Stimulated activated CD8-positive, alpha-beta memory T cell treated with anti-CD3 and anti-CD28 coated beads, Interleukin-7, amount 100 ng/mL, for 4 hours (primary cell): ENCODE data around the gene HERC2.
"Not testable (repeated sequence)": the region's sequence is repeated elsewhere in the genome, so short reads cannot be mapped to it uniquely, and the experiment has no call there.

ENCODE experiments used
- DNase-seq, 2 donors: peaks; one replicate each; pipeline ENCODE4 v3.0.0-alpha.2; 2020; ENCODE audit warnings: low read depth in 2 of 2

HERC2 gene

DNA sequence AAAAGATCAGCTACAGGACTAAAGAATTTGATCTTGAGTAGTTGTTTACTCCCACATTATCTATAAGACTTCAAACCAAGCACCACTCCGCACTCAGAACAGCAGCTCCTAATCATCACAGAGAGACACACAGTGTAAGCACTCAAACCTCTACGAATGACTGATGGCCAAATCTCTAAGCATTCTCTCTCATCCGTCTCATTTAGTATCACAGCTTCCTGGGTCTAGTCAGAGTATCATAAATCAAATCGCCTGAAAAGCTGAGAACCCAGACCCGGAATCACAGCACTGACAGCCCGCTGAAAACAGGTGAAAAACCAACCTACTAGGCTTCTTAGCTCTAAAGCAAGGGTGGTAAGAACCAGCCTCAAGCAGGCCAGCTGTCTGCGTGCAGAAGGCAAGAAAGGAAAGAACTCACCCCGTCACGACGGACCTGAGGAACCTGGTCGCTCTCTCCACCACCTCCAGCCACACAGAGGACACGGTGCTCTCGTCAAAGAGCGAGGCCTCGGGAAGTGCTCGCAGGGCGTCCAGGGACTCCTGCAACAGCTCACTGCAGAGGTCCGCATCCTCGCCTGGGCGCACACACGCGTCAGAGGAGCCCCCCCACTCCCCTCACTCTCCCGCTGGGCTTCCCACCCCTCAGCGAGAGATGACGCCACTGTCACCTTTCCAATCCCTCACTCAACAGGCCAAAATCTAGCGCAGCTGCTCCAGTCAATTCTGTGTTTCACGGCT lies 47.9 kb downstream of the HERC2 start:
- no peak for DNase-seq

DNA sequence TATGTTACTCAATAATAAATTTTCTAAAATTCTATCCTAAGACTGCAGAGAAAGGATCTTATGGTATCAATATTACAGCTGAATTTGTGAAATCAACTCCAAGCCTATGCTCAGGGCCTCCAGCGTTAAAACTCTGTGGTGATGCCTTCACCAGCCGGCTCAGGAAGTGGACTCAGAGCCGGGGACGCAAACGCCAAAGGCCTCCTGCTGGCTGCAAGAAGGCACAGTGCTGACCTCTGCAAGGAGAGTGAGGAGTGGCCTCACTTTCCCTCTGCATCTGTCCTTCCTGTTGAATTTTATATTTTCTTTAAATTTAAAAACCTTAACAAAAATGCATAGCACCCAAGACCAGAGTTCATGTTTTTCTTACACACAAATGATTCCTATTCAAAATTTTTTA lies 48.5 kb downstream of the HERC2 start:
- no peak for DNase-seq

DNA sequence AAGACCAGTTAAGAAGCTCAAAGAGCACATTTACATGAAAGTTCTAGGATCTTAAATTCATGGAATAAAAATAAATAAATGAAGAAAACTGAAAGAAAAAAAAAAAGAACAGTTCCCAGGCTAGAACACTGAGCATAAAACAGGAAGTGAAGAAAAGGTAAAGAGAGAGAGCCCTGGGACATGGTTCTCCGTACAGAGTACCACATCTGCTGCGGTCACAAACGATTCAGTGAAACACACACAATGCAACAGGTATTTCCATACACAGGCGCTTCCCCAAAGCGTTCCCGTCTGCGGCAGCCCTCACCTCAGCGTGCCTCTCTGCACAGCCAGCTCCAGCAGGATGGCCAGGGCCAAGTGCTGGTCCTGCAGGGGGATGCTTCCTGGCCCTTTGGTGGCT lies 49.4 kb downstream of the HERC2 start:
- DNase-seq = no peak

DNA sequence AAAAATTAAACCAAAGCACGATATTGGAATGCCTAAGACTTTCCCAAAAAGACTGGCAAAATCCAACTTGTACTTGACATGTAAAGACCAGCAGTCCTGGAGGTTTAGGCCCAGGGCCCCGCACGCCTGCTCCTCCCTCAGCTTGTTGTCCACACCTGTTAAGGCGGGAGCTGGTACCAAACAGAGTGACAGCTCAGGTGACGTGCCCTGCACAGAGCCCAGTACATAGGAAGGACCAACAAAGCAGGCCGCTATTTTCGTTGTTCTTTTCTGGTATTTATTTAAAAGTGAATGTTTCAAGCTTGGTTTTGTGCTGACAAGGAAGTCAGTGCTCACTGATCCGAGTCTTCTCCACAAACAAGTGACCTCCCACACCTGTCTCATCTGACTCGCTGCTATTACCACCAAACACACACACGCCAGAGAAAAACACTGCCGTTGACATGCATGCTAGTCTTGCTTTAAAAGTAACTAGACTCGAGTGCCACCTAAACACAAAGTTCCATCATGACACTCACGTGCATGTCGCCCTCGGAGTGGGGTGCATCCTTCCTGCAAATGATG lies 50.2 kb downstream of the HERC2 start:
- no peak for DNase-seq

DNA sequence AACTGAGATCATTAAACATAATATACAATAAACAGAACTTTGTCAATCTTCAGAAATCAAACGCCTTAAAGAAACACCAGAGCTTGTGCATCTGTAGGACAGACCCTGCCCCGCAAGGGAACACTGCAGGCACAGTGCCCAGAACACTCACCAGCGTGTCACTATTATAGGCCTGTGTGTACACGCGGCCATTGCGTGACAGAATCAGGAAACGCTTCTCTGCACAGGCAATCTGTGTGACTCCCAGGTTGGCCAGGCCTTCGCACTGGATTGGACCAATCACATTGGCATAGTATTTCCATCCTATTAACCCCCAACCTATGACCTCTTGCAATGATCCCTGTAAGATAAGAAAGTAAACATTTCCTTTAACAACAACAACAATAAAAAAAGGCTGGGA lies 52.9 kb downstream of the HERC2 start:
- DNase-seq = no peak

DNA sequence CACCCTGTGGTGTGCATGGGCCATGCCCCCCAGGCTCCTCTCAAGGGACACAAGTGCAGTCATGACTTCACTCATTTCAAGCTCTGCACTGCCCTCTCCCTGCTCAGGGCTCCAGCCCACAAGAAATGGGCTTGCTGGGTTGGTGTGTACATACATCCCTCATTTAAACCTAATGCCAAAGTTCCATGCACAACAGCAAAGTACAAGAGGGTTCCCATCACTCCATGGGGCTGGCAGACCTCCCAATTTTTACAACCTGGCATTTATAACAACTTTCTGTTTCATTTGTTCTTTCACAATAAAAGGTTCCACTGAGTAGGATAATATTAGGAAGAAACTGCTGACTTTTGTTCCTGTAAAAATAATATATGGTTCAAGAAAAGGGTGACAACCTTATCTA lies 54.3 kb downstream of the HERC2 start:
- DNase-seq = no peak

DNA sequence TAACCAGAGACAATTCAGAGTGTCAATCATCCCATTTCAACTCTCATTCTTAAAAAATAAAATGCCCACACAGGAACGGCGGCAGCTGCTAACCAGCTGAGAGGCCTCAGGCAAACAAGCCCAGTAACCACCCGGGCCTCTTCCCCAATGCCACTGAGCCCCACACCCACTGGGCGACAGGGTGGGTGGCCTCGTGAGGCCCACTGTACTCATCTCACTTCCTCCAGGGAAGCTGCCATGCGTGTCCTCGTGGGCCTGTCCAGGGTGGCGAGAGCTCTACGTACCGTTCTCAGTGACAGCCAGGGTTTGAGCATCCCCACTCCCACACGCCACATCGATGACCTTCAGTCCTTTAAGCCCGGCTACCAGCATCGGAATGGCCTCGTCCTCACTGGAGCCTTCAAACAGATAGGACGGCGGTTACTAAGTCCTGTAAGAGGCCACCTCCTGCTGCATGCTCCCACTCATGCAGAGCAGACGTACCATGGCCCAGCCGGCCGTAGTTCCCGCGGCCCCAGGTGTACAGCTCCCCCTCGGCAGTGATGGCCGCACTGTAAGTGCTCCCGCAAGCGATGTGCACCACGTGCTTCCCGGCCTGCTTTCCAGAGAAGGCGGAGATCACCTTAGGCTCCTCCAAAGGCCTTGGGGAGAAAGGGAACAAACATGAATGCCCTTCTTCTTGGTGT lies 56.5 kb downstream of the HERC2 start:
- no peak for DNase-seq

DNA sequence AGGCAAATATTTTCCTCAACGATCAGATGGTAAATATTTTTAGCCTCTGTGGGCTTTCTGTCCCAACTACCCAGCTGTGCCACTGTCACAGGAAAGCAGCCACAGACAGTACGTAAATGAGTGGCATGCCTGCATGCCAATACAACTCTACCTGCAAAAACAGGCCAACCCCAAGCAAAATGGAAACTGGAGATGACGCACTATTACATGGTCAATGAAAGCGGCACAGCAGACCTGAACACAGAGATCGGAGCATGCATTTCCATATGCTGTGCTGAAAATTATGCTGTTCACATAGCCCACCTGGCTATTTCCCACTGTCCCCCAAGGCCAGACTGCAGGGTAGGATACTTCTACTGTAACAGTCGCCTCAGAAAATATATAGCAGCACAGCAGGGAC lies 57.8 kb downstream of the HERC2 start:
- DNase-seq = no peak

DNA sequence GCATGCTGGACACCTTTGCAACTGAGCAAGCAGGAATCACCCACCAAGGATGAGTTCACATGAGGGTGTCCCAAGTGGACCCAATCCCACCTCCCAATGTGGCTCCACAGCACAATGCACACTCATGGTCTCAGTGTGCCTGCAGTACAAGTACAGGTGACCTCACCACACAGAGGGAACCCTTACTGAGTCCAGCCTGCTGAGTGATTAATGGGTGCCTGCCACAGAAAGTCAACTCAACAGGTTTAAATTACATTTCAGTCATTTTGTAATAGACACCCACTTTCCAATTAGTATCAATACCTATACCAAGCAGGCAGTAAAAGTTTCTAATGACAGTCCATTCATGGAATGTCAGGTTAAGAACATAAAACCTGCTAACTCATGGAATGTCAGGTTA lies 59.5 kb downstream of the HERC2 start:
- no peak for DNase-seq

DNA sequence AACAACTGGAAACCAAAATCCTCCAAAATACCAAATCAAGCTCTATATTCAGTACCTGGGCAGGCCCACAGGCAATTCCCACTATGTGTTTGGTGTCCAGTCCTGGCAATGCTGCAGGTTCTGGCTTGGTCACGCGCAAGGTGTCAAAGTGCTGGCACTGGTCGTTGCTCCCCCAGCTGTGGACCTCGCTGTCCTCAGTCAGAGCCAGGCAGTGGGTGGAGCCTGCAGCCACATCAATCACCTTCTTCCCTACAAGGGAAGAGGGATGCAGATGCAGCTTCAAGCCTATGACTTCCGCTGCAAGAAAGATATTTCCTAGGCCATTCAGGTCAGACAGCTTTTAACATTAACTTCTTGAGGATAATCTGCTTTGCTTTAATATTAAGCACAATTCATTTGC lies 61.3 kb downstream of the HERC2 start:
- no peak for DNase-seq

DNA sequence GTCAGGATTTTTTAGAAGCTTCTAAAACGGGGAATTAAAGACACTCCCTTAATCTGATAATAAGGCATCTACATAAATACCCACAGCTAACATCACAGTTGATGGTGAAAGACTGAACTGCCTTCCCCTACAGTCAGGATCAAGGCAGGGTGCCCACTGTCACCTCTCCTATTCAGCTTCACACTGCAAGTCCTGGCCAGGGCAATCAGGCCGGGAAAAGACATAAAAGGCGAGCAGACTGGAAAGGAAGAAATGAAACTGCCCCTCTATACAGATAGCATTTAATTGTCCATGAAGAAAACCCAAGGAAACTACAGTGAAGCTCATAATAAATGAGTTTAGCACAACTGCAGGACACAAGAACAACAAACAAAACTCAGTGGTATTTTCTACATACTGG lies 61.7 kb downstream of the HERC2 start:
- no peak for DNase-seq

DNA sequence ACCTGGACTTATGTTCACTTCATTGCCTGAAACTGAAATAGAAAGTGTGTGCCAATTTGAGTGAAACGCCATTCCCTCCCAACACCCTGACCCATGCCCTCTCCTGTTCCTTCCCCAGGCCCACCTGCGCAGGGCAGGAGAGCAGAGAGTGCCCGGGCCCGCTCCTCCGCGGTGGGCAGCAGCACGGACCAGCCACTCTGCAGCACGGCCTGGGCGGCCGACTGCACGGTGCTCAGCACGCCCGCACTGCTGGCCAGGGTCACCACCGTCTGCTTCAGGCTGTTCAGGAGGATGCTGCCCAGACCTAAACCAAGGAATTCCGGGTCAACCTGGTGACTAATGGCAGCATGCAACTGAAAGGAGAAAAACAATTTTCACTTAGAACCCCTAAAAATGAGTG lies 66.0 kb downstream of the HERC2 start:
- DNase-seq = no peak

DNA sequence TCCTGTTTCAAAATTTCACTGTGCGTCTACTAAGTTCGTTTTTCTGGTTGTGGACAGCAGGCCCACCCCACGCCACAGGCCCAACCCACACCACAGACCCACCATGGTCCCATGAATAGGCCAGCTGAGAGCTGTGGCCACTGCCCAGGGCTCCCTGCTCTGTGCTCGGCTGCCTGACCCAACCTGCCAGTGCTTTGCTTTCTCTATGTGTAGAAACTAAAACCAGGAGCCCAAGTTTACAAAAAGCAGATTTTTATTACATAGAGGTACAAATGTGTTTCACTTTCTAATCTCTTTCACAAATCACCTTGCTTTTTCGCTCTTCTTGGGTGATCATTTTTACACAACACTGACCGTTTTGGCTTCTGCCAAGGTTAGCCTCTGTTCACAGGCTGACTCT lies 69.1 kb downstream of the HERC2 start:
- DNase-seq = no peak

DNA sequence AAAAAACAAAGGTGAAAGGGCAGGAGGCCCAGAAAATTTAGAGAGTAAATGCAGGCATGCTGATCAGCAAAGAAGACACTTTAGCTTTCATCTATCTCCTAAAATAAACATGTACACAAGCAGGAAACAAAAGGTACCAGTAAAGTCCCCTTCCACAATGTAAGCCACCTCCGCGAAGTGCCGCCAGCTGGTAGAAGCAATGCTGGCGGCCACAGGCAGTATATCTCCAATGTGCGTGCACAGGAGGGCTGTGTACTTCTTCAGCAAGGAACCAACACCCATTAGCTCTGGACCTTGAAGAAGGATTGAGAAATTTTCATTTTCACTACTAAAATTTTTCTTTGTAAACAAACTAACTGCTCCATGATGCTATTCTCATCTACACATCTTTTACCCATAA lies 75.4 kb downstream of the HERC2 start:
- DNase-seq = no peak

DNA sequence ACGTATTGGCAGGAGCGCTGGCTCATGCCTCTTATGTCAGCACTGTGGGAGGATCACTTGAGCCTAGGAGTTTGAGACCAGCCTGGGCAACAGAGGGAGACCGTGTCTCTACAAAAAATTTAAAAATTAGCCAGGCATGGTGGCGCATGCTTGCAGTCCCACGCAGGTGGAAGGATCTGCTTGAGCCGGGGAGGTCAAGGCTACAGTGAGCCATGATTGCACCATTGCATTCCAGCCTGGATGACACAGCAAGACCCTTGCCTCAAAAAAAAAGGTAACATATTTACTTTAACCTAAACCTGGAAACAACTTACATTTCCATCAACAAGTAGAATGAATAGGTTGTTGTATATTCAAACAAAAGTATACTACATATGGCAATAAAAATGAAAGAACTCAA lies 78.1 kb downstream of the HERC2 start:
- DNase-seq = no peak

DNA sequence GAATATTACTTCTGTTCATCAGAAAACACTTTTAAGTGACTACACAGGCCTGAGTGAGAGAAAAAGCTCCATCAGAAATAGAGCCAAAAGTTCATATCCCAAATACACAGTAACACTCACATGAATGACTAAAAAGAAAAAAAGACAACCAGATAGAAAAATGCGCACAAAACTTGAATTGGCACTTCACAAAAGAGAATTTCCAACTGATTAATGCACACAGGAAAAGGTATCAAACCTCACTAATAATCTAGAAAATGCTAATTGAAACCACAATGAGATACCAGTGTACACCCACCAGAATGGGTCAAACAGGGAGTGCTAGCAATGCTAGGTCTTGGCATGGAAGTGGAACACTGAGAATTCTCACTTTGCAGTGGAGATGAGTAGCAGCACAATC lies 78.6 kb downstream of the HERC2 start:
- DNase-seq = no peak

DNA sequence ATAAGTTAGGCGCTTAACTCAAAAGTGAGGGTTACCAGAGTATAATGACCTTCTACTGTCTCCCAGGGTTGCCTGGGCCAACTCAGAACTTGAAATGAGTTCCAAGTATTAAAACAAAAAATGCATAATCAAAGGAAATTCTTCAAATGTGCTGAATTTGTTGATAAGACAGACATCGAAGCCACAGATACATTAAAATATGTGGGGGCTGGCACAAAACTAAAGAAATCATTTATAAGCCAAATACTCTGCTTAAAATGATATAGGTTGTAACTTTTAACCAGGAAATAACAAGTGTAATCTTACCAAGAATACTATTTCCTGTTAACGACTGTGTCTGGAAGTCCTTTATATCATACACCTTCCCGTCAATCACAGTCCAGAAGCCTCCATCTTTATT lies 83.7 kb downstream of the HERC2 start:
- DNase-seq = not testable (repeated sequence)

DNA sequence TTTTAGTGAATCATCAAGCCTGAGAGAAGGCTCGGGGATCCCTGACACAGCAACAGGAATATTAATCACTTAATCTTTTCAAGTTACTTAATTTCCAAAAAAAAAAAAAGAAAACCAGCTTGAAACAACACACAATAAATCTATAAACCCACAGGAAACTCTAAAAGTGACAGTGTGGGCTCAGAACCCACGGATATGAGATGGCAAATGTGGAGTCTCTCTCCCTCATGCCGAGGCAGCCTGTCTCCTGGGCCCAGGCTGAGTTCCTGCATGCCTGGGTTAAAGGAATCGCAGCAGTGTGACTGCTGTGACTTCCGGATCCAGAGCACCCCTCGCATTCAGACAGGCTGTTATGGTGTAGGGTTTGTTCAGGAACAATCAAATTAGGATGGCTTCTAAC lies 90.2 kb downstream of the HERC2 start:
- DNase-seq = not testable (repeated sequence)

DNA sequence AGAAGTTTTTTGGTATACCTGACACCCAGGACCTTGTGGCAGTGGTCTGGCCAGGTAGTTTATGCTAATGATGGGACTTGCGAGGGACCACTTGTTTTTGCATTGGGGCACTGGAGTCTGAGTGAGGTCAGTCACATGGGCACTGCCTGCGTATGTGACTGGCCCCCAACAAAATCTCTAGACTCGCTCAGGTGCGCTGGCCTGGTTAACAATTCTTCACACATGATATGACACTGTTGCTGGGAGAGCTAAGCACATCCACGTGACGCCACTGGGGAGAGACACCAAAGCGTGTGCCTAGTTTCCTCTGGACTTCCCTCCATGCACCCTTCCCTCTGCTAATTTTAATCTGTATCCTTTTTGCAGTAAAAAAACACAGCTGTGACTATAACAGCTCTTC lies 90.6 kb downstream of the HERC2 start:
- DNase-seq = not testable (repeated sequence)

DNA sequence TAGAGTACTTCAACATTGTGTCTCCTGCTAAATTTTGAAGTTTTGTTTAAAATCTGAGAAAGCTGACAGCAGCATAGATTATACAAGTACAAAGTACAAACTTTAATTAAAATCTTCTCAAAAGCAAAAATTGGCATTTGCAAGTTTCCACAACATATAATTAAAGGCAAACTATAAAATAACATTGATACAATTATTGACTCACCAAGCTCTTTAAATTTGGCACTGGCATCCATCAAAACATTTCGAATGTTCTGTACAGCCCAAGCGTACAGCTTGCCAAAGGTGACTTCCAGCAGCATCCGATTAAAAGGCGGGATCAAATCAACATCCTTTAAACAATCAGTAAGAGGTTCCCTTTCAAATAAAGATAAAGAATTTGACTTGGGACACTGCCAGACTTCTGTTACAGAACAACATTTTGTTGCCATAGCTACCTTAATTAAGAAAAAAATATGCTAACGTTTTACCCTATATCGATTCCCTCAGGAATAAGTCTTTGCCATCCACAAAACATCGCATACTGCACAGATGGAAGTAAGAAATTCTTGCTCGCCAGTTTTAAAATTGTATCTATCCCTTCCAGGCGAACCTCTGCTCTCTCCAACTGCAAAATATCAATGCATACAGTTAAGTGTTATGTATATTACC lies 92.9 kb downstream of the HERC2 start:
- not testable (repeated sequence) for DNase-seq

DNA sequence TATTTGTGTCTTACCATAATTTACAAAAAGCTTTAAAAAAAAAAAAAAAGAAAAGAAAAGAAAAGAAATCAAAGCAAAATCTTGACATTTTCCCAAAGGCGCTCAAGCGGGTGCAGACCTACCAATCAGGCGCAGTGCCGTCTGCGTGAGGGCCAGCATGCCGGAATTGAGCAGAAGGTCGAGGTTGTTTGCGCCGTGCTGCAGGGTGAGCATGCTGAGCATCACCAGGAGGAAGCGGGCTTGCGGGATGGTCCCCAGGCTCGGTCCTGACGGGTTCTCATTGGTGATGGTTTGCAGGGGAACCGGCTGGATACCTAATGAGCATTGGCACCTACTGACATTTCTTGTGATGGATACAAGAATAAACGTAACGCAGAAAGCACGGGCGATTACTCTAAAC lies 93.9 kb downstream of the HERC2 start:
- no peak for DNase-seq

DNA sequence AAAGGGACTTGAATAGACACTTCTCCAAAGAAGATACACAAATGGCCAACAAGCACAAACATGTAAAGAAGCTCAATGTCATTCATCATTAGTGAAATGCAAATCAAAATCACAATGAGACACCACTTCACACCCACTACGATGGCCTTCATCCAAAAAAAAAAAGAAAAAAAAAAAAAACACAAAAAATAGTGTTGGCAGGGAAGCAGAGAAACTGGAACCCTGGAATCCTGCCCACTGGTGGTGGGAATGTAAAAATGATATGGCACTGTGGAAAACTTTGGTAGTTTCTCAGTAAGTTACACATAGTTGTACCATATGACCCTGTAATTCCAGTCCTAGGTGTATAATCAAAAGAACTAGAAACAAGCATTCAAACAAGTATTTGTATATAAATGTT lies 94.7 kb downstream of the HERC2 start:
- not testable (repeated sequence) for DNase-seq

DNA sequence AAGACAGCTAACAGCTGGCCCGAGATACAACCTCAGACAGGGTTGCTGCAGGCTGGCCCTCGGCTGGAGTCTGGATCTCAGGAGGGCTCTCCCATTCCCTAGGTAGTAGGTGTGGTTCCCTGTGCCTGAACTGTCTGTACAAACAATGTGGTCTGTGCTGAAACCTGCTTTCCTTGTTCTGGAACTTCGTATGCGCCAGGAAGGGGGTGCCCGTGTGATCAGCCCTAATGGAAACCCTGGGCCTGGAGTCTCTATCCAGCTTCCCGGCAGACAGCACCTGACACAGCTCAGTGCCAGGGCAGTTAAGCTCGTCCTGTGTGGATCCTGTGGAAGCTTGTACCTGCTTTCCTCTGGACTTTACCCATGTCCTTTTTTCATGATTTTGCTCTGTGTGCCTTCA lies 99.4 kb downstream of the HERC2 start:
- DNase-seq = not testable (repeated sequence)
